Measurements from ENCODE around the gene KCNE1.

- TF ChIP-seq CTCF (IDR thresholded peaks at IDR 0.05; ENCODE audit: poor library complexity) (no peak), EZH2phosphoT487 (IDR thresholded peaks at IDR 0.05; ENCODE audit: low read depth, severe bottlenecking, unreplicated experiment) (no peak)
These were observed 47.1 kb upstream of the KCNE1 start for GRCh38 chr21:34559089-34559631.

Measured in hepatocyte (in vitro differentiated cells).